HEK293 (cell line): ENCODE measurements around the gene FOXP1.

Source experiments
- CTCF ChIA-PET: fragments of 350-600 bp; formaldehyde crosslinking; extraction: SDS; loops from one replicate; lab custom pipeline; 2021; ENCODE audit warnings: antibody characterized with exemption; lab: Yijun Ruan, JAX
- POLR2A ChIA-PET: fragments of 300-600 bp; formaldehyde crosslinking; extraction: SDS; loops from one replicate; lab custom pipeline; 2020; ENCODE audit warnings: antibody characterized with exemption, inconsistent platforms; lab: Yijun Ruan, JAX
- H3K27ac ChIP-seq: fragments of 200-500 bp; sonication (Bioruptor generic); 2 replicates; pipeline ENCODE4 v1.5.1; 2014; ENCODE audit warnings: low read depth, low read length, control low read depth, inconsistent platforms; ENCODE audit errors: extremely low read depth
- H3K36me3 ChIP-seq, 2 experiments: fragments of 200-500 bp in 1 of 2; sonication (Bioruptor generic) in 1 of 2; 1 replicate in 1 of 2; 2 replicates in 1 of 2; pipeline ENCODE4 v1.5.1; 2014 to 2017; ENCODE audit warnings: inconsistent platforms in 2 of 2, low read length in 2 of 2; ENCODE audit not compliant: control insufficient read depth in 2 of 2, insufficient read depth in 1 of 2
- H3K4me1 ChIP-seq: fragments of 200-500 bp; sonication (Bioruptor generic); 2 replicates; pipeline ENCODE4 v1.5.1; 2014; ENCODE audit warnings: mild to moderate bottlenecking, low read length, inconsistent platforms; ENCODE audit not compliant: control insufficient read depth, insufficient read depth
- H3K4me3 ChIP-seq: 2 replicates; pipeline ENCODE4 v1.5.1; 2011; ENCODE audit warnings: low read depth, mild to moderate bottlenecking, control low read depth, low read length, moderate library complexity
- H3K9me3 ChIP-seq: fragments of 200-500 bp; sonication (Bioruptor generic); 2 replicates; pipeline ENCODE4 v1.5.1; 2014; ENCODE audit warnings: low read depth, low read length, inconsistent platforms; ENCODE audit not compliant: control insufficient read depth, insufficient read depth
- HOXC10 ChIP-seq: sonication (generic); formaldehyde crosslinking; IDR thresholded peaks from 2 replicates; pipeline ENCODE4 v1.8.1; 2023; ENCODE audit warnings: mild to moderate bottlenecking, missing genetic modification reagents
- KLF7 ChIP-seq: fragments of 450-650 bp; formaldehyde crosslinking; IDR thresholded peaks from 2 replicates; pipeline ENCODE4 v1.5.1; 2016; ENCODE audit warnings: missing biosample characterization, missing genetic modification characterization, borderline replicate concordance
- KLF8 ChIP-seq: fragments of 450-650 bp; formaldehyde crosslinking; IDR thresholded peaks from 2 replicates; pipeline ENCODE4 v1.5.1; 2016; ENCODE audit warnings: missing biosample characterization, missing genetic modification characterization
- OVOL3 ChIP-seq: fragments of 450-650 bp; formaldehyde crosslinking; IDR thresholded peaks from 2 replicates; pipeline ENCODE4 v1.5.1; 2016; ENCODE audit warnings: missing biosample characterization, missing genetic modification characterization
- PRDM1 ChIP-seq: fragments of 450-650 bp; formaldehyde crosslinking; IDR thresholded peaks from 2 replicates; pipeline ENCODE4; 2016; ENCODE audit warnings: missing biosample characterization, missing genetic modification characterization
- TRIM28 ChIP-seq: IDR thresholded peaks from 2 replicates; pipeline ENCODE4 v1.6.1; 2011; ENCODE audit warnings: low read length, control low read depth, borderline replicate concordance
- YY1 ChIP-seq: fragments of 450-650 bp; formaldehyde crosslinking; IDR thresholded peaks from 2 replicates; pipeline ENCODE4 v1.5.1; 2018; ENCODE audit warnings: missing biosample characterization, missing genetic modification characterization
- ZBTB20 ChIP-seq: fragments of 450-650 bp; formaldehyde crosslinking; IDR thresholded peaks from 2 replicates; pipeline ENCODE4 v1.5.1; 2016; ENCODE audit warnings: missing biosample characterization, missing genetic modification characterization
- ZNF138 ChIP-seq: fragments of 450-650 bp; formaldehyde crosslinking; IDR thresholded peaks from 2 replicates; pipeline ENCODE4 v1.5.1; 2016; ENCODE audit warnings: missing biosample characterization, missing genetic modification characterization, borderline replicate concordance
- ZNF146 ChIP-seq: fragments of 450-650 bp; formaldehyde crosslinking; IDR thresholded peaks from 2 replicates; pipeline ENCODE4 v1.5.1; 2016; ENCODE audit warnings: missing biosample characterization, missing genetic modification characterization
- ZNF16 ChIP-seq: fragments of 450-650 bp; formaldehyde crosslinking; IDR thresholded peaks from 2 replicates; pipeline ENCODE4 v1.5.1; 2016; ENCODE audit warnings: low read depth, missing biosample characterization, missing genetic modification characterization
- ZNF366 ChIP-seq: fragments of 450-650 bp; formaldehyde crosslinking; conservative IDR thresholded peaks from 2 replicates; pipeline ENCODE4 v1.5.1; 2016; ENCODE audit warnings: missing biosample characterization, missing genetic modification characterization
- ZNF394 ChIP-seq: fragments of 450-650 bp; formaldehyde crosslinking; IDR thresholded peaks from 2 replicates; pipeline ENCODE4 v1.5.1; 2016; ENCODE audit warnings: missing biosample characterization, missing genetic modification characterization, mild to moderate bottlenecking, moderate library complexity, borderline replicate concordance
- ZNF530 ChIP-seq: fragments of 450-650 bp; formaldehyde crosslinking; IDR thresholded peaks from 2 replicates; pipeline ENCODE4 v1.5.1; 2016; ENCODE audit warnings: low read depth, missing biosample characterization, missing genetic modification characterization
- ZNF624 ChIP-seq: fragments of 450-650 bp; formaldehyde crosslinking; IDR thresholded peaks from 2 replicates; pipeline ENCODE4 v1.5.1; 2017; ENCODE audit warnings: missing biosample characterization, missing genetic modification characterization
- ZNF658 ChIP-seq: fragments of 450-650 bp; formaldehyde crosslinking; IDR thresholded peaks from 2 replicates; pipeline ENCODE4; 2016; ENCODE audit warnings: missing biosample characterization, missing genetic modification characterization
- ZNF792 ChIP-seq: fragments of 450-650 bp; formaldehyde crosslinking; IDR thresholded peaks from 2 replicates; pipeline ENCODE4 v1.5.1; 2016; ENCODE audit warnings: missing biosample characterization, missing genetic modification characterization
- TF ChIP-seq, protein P1 (sequence below): fragments of 450-650 bp; IDR thresholded peaks from 2 replicates; pipeline ENCODE4 v1.5.1; 2018; ENCODE audit warnings: missing biosample characterization, mild to moderate bottlenecking, missing genetic modification characterization
- TF ChIP-seq, protein P2 (sequence below): fragments of 450-650 bp; formaldehyde crosslinking; IDR thresholded peaks from 2 replicates; pipeline ENCODE4 v1.5.0; 2017; ENCODE audit warnings: missing biosample characterization, missing genetic modification characterization, borderline replicate concordance
- TF ChIP-seq, protein P3 (sequence below): fragments of 450-650 bp; formaldehyde crosslinking; IDR thresholded peaks from 2 replicates; pipeline ENCODE4 v1.5.1; 2017; ENCODE audit warnings: missing biosample characterization, missing genetic modification characterization
- TF ChIP-seq, protein P4 (sequence below): fragments of 450-650 bp; formaldehyde crosslinking; IDR thresholded peaks from 2 replicates; pipeline ENCODE4 v1.5.1; 2016; ENCODE audit warnings: missing biosample characterization, missing genetic modification characterization

The FOXP1 gene

DNA sequence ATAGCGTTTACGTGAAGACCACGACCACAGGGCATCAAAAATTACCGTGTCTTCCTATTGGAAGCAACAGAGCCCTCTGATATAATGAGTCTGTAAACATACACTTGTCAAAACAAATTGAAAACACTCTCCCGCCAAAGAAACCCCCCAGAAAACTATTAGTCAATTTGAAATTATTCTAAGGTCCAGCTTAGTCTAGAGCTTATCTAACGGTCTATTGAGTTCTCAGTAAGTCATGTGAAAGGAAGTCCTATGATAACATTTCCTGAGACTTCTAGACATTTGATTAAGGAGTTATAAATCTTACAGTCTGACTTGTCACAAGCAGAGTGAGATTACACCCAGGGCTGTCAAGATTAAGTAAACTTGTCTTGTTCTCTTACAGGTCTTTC, 356.3 kb downstream of the FOXP1 start:
- ChIA-PET CTCF (no interaction called here), POLR2A (no interaction called here)
- Histone ChIP-seq H3K36me3 (no peaks in the 10 kb centered on the region), H3K9me3 (no peaks in the 10 kb centered on the region), H3K27ac (no peak overlapping the region), H3K4me3 (no peak overlapping the region), H3K4me1 (no peaks in the 10 kb centered on the region; the same call in 1 of the 2 replicates)
- TF ChIP-seq KLF7 (tag by site-specific recombination) (no peak), TRIM28 (0 out of 2 replicates have a peak, but pooled peaks have one; percentile 47), ZNF394 (tag by site-specific recombination) (no peak), ZNF792 (tag by site-specific recombination) (no peak), ZNF146 (tag by site-specific recombination) (no peak), KLF8 (tag by site-specific recombination) (no peak), HOXC10 (CRISPR knock-in tag) (no peak), YY1 (tag by site-specific recombination) (no peak)

DNA sequence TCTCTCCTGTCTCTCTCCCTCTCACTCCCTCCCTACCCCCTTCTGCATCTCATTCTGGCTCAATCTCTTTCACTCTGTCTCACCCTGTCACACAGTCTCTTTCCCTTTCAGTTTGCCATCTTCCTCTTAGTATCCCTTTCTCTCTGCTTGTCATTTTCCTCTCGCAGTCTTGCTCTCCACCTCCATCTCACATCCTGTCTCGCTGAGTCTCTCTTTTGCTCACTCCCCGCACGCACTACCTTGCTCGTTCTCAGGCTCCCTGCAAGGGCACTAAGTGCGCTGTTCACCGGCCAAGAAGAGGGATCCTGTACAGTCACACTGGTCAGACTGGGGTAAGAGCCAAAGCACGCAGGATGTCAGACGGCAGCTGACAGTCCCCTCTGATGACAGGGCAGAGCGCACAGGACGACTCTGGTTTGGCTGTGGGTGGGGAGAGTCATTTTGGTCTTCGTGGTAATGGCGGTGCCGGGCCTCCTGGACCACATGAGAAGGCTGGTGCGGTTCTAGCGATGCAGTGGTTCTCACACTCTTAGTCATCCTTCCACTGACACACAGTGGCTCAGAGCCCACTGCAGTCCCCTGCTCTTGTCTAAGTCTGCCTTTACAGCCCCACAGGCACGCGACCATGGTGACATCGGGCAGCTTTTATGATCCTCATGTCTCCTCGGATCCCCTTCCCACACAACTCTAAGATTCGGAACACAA, 356.8 kb downstream of the FOXP1 start:
- Histone ChIP-seq H3K4me3 (no peak overlapping the region), H3K9me3 (no peaks in the 10 kb centered on the region), H3K36me3 (no peaks in the 10 kb centered on the region), H3K27ac (no peak overlapping the region; the same call in 1 of the 2 replicates), H3K4me1 (no peaks in the 10 kb centered on the region; the same call in 1 of the 2 replicates)
- TF ChIP-seq ZBTB20, result no peak
- peak; percentile 29; the same call in 1 of the 2 replicates for TF ChIP-seq PRDM1 (tag by site-specific recombination)
- TF ChIP-seq ZNF366 (tag by site-specific recombination), result 0 out of 2 replicates have a peak, but pooled peaks have one; percentile 17
- ChIA-PET CTCF (no interaction called here), POLR2A (no interaction called here)

DNA sequence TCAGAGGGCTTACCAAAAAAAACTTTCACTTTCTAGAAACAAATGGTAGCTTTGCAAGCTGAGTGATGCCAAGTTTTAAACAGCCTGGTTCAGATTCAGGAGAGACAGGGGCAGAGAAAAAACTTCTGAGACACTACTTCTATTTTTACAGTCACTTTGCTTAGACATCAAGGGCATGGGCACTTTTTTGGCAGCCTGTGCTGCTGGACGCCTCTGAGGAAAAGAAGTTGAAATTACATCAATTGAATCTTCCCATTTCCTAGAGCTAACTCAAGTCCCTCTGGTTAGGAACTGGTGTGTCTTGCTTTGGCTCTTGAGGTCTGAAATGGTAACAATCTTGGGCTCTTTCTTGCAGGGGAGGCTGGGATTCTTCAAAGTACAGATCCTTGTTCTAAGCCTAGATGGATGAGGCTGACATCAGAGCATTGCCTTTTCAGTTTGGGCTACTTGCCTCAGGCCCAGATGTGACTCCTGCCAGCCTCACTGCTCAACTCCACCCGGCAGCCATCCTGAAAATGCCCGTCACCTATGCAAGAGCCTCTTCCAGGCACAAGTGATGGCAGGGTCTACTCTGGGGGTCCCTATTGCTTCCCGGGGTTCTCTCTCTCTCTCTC, 357.5 kb downstream of the FOXP1 start:
- no peak overlapping the region for H3K27ac ChIP-seq
- ChIA-PET CTCF (no interaction called here), POLR2A (no interaction called here)
- H3K36me3 ChIP-seq, result no peaks in the 10 kb centered on the region
- no peaks in the 10 kb centered on the region; the same call in 1 of the 2 replicates for H3K4me1 ChIP-seq
- no peaks in the 10 kb centered on the region for H3K9me3 ChIP-seq
- H3K4me3 ChIP-seq, result no peak overlapping the region
- TF ChIP-seq ZNF624 (tag by site-specific recombination), result no peak
- TF ChIP-seq ZNF530 (tag by site-specific recombination), result no peak
- no peak for TF ChIP-seq OVOL3
- TF ChIP-seq, protein P1, sequence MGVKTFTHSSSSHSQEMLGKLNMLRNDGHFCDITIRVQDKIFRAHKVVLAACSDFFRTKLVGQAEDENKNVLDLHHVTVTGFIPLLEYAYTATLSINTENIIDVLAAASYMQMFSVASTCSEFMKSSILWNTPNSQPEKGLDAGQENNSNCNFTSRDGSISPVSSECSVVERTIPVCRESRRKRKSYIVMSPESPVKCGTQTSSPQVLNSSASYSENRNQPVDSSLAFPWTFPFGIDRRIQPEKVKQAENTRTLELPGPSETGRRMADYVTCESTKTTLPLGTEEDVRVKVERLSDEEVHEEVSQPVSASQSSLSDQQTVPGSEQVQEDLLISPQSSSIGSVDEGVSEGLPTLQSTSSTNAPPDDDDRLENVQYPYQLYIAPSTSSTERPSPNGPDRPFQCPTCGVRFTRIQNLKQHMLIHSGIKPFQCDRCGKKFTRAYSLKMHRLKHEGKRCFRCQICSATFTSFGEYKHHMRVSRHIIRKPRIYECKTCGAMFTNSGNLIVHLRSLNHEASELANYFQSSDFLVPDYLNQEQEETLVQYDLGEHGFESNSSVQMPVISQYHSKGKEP (tag by site-specific recombination), result no peak
- no peak for TF ChIP-seq ZNF16 (tag by site-specific recombination)
- no peak for TF ChIP-seq ZNF658
- TF ChIP-seq, protein P2, sequence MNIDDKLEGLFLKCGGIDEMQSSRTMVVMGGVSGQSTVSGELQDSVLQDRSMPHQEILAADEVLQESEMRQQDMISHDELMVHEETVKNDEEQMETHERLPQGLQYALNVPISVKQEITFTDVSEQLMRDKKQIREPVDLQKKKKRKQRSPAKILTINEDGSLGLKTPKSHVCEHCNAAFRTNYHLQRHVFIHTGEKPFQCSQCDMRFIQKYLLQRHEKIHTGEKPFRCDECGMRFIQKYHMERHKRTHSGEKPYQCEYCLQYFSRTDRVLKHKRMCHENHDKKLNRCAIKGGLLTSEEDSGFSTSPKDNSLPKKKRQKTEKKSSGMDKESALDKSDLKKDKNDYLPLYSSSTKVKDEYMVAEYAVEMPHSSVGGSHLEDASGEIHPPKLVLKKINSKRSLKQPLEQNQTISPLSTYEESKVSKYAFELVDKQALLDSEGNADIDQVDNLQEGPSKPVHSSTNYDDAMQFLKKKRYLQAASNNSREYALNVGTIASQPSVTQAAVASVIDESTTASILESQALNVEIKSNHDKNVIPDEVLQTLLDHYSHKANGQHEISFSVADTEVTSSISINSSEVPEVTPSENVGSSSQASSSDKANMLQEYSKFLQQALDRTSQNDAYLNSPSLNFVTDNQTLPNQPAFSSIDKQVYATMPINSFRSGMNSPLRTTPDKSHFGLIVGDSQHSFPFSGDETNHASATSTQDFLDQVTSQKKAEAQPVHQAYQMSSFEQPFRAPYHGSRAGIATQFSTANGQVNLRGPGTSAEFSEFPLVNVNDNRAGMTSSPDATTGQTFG (tag by site-specific recombination), result no peak
- TF ChIP-seq, protein P3, sequence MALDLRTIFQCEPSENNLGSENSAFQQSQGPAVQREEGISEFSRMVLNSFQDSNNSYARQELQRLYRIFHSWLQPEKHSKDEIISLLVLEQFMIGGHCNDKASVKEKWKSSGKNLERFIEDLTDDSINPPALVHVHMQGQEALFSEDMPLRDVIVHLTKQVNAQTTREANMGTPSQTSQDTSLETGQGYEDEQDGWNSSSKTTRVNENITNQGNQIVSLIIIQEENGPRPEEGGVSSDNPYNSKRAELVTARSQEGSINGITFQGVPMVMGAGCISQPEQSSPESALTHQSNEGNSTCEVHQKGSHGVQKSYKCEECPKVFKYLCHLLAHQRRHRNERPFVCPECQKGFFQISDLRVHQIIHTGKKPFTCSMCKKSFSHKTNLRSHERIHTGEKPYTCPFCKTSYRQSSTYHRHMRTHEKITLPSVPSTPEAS, result no peak
- TF ChIP-seq, protein P4, sequence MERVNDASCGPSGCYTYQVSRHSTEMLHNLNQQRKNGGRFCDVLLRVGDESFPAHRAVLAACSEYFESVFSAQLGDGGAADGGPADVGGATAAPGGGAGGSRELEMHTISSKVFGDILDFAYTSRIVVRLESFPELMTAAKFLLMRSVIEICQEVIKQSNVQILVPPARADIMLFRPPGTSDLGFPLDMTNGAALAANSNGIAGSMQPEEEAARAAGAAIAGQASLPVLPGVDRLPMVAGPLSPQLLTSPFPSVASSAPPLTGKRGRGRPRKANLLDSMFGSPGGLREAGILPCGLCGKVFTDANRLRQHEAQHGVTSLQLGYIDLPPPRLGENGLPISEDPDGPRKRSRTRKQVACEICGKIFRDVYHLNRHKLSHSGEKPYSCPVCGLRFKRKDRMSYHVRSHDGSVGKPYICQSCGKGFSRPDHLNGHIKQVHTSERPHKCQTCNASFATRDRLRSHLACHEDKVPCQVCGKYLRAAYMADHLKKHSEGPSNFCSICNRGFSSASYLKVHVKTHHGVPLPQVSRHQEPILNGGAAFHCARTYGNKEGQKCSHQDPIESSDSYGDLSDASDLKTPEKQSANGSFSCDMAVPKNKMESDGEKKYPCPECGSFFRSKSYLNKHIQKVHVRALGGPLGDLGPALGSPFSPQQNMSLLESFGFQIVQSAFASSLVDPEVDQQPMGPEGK (tag by site-specific recombination), result no peak
- TF ChIP-seq ZNF138 (tag by site-specific recombination), result no peak
